Measurements from ENCODE around the gene FAM120A.

Gene FAM120A, protein sequence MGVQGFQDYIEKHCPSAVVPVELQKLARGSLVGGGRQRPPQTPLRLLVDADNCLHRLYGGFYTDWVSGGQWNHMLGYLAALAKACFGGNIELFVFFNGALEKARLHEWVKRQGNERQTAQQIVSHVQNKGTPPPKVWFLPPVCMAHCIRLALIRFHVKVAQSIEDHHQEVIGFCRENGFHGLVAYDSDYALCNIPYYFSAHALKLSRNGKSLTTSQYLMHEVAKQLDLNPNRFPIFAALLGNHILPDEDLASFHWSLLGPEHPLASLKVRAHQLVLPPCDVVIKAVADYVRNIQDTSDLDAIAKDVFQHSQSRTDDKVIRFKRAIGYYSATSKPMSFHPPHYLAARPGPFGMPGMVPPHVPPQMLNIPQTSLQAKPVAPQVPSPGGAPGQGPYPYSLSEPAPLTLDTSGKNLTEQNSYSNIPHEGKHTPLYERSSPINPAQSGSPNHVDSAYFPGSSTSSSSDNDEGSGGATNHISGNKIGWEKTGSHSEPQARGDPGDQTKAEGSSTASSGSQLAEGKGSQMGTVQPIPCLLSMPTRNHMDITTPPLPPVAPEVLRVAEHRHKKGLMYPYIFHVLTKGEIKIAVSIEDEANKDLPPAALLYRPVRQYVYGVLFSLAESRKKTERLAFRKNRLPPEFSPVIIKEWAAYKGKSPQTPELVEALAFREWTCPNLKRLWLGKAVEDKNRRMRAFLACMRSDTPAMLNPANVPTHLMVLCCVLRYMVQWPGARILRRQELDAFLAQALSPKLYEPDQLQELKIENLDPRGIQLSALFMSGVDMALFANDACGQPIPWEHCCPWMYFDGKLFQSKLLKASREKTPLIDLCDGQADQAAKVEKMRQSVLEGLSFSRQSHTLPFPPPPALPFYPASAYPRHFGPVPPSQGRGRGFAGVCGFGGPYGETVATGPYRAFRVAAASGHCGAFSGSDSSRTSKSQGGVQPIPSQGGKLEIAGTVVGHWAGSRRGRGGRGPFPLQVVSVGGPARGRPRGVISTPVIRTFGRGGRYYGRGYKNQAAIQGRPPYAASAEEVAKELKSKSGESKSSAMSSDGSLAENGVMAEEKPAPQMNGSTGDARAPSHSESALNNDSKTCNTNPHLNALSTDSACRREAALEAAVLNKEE

DNA sequence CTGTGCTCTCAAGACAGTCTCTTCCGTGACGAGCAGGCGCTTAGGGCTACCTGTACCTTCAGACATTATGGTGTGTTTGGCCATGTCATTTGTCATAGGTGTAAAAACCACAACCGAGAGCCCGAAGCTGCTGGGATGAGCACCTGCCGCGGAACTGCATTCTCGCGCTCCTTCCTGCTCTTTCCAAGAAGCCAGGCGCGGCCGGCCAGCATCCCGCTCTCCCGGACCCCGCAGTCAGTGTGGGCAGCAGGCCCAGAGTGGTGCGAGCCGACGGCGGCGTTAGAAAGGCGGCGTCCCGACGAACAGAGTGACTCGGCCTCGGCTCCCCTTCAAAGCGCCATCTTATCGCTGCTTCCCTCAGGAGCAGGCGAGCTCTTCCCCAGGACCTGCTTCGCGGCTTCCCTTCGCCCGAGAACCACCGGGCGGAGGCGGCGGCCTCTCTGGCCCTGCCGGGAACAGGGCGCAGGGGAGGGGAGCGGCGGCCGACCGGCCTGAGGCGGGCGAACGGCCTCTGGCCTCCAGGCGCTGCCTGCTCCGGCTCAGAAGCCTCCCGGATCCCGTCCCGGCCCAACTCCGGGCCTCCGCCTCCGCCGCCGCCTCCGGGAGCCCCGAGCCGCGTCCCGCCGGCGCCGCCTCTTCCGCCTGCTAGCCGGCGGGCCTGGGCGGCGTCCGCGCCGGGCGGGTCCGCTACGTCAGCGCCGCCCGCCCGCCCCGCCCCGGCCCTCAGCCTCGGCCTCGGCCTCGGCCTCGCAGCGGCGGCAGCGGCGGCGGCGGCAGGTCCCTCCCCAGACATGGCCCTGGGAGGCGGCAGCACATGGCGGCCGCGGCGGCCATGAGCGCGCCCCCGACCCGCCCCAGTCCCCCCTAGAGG is at the start of gene FAM120A:
TSS of gene FAM120A (plus strand) at position 741 of the 871 bp plus-strand sequence. CDS start 231 bp downstream, outside the sequence.
- TF ChIP-seq, protein P1, sequence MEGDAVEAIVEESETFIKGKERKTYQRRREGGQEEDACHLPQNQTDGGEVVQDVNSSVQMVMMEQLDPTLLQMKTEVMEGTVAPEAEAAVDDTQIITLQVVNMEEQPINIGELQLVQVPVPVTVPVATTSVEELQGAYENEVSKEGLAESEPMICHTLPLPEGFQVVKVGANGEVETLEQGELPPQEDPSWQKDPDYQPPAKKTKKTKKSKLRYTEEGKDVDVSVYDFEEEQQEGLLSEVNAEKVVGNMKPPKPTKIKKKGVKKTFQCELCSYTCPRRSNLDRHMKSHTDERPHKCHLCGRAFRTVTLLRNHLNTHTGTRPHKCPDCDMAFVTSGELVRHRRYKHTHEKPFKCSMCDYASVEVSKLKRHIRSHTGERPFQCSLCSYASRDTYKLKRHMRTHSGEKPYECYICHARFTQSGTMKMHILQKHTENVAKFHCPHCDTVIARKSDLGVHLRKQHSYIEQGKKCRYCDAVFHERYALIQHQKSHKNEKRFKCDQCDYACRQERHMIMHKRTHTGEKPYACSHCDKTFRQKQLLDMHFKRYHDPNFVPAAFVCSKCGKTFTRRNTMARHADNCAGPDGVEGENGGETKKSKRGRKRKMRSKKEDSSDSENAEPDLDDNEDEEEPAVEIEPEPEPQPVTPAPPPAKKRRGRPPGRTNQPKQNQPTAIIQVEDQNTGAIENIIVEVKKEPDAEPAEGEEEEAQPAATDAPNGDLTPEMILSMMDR (conservative IDR thresholded peaks at IDR 0.05; ENCODE audit: low read depth) = no peak
- H3K27ac ChIP-seq = peak within 1 kb of the TSS; percentile 93
- POLR2A ChIA-PET (ENCODE audit: low non-redundant PET) = interaction anchor here (0.8 kb wide), 1 partner anchor 115 kb away, joined by 3 read pairs; no protein-coding TSS in a partner anchor
- CTCF ChIA-PET = interaction anchor here (0.5 to 2.4 kb wide), 3 partner anchors 115 to 146 kb away, joined by 3 to 9 read pairs (median 3); no protein-coding TSS in a partner anchor
- peak; percentile 88 for DNase-seq (ENCODE audit: low spot score)

DNA sequence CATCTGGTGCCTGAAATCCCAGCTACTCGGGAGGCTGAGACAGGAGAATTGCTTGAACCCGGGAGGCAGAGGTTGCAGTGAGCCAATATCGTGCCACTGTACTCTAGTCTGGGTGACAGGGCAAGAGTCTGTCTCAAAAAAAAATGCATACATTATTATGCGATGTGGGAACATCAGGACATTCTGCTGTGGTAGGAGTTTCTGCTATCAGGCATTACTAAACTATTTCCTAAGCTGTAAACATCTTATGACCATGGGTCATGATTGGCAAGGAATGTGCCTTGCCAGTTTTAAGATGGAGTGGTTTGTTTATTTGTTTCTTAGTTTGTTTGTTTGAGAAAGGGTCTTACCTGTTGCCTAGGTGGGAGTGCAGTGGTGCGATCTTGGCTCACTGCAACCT is 45.1 kb upstream of the FAM120A start:
- no peak for DNase-seq (ENCODE audit: low spot score)
- ChIA-PET POLR2A (ENCODE audit: low non-redundant PET) (no interaction called here), CTCF (interaction anchor here (0.6 kb wide), 1 partner anchor 366 kb away, joined by 4 read pairs; no protein-coding TSS in a partner anchor)
- TF ChIP-seq, protein P1 (conservative IDR thresholded peaks at IDR 0.05; ENCODE audit: low read depth) = no peak
- H3K27ac ChIP-seq = no peak overlapping the region

DNA sequence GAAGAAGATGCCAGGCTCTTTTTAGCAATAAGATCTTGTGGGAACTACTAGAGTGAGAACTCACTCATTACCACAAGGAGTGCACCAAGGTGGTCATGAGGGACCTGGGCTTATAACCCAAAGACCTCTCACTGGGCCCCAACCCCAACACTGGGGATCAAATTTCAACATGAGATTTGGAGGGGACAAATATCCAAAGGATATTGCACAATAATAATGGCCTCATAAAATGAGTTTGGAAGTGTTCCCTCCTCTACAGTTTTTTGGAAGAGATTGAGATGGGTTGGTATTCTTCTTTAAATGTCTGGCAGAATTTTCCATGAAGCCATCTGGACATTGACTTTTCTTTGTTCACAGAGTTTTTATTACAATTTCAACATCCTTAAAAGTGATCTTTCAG is 38.0 kb upstream of the FAM120A start:
- ChIA-PET CTCF (no interaction called here), POLR2A (ENCODE audit: low non-redundant PET) (no interaction called here)
- no peak overlapping the region for H3K27ac ChIP-seq
- no peak for DNase-seq (ENCODE audit: low spot score)
- TF ChIP-seq, protein P1 (conservative IDR thresholded peaks at IDR 0.05; ENCODE audit: low read depth) = no peak

DNA sequence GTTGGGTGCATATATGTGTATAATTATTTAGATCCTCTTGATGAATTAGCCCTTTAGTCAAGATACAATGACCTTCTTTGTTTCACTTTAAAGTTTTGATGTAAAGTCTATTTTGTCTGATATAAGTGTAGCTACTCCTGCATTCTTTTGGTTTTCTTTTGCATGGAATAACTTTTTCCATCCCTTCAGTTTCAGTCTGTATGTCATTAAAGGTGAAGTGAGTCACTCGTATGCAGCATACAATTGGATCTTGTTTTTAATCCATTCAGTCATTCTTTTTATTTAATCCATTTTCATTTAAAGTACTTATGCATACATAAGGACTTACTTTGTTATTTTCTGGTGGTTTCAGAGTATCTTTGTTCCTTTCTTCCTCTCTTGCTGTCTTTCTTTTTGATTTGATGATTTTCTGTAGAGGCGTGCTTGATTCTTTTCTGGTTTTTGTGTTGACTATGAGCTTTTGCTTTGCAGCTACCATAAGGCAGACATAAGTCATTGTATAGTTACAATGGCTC is 36.3 kb upstream of the FAM120A start:
- ChIA-PET CTCF (interaction anchor here (0.7 kb wide), 1 partner anchor 85 kb away, joined by 4 read pairs; no protein-coding TSS in a partner anchor), POLR2A (ENCODE audit: low non-redundant PET) (no interaction called here)

DNA sequence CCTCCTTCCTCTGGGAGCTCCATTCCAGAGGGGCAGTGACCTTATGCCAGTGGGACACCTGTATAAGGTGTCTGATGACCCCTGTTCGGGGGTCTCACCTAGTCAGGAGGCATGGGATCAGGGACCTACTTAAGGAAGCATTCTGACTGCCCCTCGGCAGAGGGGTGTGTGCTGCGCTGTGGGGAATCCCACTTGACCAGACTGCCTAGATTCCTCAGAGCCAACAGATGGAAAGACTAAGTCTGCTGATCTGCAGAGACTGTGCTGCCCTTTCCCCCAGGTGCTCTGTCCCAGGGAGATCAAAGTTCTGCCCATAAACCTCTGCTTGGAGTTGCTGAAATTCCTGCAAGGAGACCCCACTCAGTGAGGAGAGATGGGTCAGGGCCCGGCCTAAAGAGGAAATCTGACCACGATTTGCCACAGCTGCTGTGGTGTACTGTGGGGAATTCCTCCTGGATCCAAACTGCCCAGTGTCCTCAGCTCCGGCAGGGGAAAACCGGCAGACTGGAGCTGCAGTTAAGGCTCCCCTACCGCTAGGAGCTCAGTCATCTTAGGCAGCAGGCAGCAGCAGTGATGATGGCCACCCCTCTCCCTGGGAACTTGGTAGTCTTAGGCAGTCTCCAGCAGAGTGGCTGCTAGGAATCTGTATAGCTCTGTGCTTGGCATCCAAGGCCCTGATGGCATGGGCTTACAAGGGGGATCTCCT is 34.8 kb upstream of the FAM120A start:
- DNase-seq (ENCODE audit: low spot score) = no peak
- TF ChIP-seq, protein P1 (conservative IDR thresholded peaks at IDR 0.05; ENCODE audit: low read depth) = no peak
- no peak overlapping the region for H3K27ac ChIP-seq
- ChIA-PET CTCF (no interaction called here), POLR2A (ENCODE audit: low non-redundant PET) (no interaction called here)

More for the DNA sequence above, 36.3 kb upstream of the FAM120A start:
- no peak overlapping the region for H3K27ac ChIP-seq
- no peak for DNase-seq (ENCODE audit: low spot score)
- TF ChIP-seq, protein P1 (conservative IDR thresholded peaks at IDR 0.05; ENCODE audit: low read depth) = no peak
